Measurements from ENCODE around the gene PPP2CA.
"Not testable (repeated sequence)": the region's sequence is repeated elsewhere in the genome, so short reads cannot be mapped to it uniquely, and the experiment has no call there.

Gene PPP2CA

DNA sequence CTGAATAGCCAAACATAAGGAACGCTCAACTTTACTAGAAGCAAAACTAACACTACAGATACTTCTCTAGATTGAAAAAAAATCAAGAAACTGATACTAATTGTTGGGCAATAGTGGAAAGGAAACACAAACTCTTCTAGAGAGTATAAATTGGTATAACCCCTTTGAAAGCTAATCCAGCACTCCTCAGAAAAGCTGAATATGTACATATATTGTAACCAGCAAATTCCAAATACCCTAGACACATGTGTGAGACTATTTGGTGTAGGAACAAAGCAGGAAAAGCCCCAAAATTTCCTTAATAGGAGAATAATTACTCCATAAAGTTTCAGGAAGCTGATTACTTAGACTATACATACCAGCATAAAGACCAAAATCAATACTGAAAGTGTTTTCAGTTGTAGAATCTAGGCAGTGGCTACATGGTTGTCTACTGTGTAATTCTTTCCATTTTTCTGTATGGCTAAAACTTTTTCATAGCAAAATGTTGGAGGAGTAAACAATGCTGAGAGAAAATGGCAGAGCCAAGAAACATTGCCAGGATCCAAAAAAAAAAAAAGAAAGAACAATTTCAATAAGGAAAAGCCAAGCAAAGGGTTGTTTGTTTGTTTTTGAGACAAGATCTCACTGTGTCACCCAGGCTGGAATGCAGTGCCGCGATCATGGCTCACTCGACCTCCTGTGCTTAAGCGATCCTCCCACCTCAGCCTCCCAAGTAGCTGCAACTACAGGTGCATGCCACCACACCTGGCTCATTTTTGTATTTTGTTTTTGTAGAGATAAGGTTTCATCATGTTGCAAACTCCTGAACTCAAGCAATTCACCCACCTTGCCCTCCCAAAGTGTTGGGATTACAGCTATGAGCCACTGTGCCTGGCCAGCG is 64.1 kb downstream of the PPP2CA start:
- no peak for DNase-seq (ENCODE audit: low read depth)
- H3K4me3 ChIP-seq (ENCODE audit: low read depth, low read length) = no peak overlapping the region
- no peak for TF ChIP-seq POLR2A (IDR thresholded peaks at IDR 0.05; ENCODE audit: extremely low read depth, insufficient read length)
- TF ChIP-seq, protein P1, sequence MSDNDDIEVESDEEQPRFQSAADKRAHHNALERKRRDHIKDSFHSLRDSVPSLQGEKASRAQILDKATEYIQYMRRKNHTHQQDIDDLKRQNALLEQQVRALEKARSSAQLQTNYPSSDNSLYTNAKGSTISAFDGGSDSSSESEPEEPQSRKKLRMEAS (IDR thresholded peaks at IDR 0.05; ENCODE audit: low read depth, low read length) = no peak
- TF ChIP-seq, protein P2, sequence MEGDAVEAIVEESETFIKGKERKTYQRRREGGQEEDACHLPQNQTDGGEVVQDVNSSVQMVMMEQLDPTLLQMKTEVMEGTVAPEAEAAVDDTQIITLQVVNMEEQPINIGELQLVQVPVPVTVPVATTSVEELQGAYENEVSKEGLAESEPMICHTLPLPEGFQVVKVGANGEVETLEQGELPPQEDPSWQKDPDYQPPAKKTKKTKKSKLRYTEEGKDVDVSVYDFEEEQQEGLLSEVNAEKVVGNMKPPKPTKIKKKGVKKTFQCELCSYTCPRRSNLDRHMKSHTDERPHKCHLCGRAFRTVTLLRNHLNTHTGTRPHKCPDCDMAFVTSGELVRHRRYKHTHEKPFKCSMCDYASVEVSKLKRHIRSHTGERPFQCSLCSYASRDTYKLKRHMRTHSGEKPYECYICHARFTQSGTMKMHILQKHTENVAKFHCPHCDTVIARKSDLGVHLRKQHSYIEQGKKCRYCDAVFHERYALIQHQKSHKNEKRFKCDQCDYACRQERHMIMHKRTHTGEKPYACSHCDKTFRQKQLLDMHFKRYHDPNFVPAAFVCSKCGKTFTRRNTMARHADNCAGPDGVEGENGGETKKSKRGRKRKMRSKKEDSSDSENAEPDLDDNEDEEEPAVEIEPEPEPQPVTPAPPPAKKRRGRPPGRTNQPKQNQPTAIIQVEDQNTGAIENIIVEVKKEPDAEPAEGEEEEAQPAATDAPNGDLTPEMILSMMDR (IDR thresholded peaks at IDR 0.05; ENCODE audit: low read depth, low read length) = no peak
- TF ChIP-seq MYC (IDR thresholded peaks at IDR 0.05; ENCODE audit: low read depth, low read length) = no peak

GRCh38 chr5:134153657-134154056 is 72.2 kb downstream of the PPP2CA start:
- TF ChIP-seq POLR2A (IDR thresholded peaks at IDR 0.05; ENCODE audit: extremely low read depth, insufficient read length) (no peak), MYC (IDR thresholded peaks at IDR 0.05; ENCODE audit: low read depth, low read length) (no peak)
- TF ChIP-seq, protein P1 (IDR thresholded peaks at IDR 0.05; ENCODE audit: low read depth, low read length) = no peak
- TF ChIP-seq, protein P2 (IDR thresholded peaks at IDR 0.05; ENCODE audit: low read depth, low read length) = no peak
- H3K4me3 ChIP-seq (ENCODE audit: low read depth, low read length) = no peak overlapping the region
- DNase-seq (ENCODE audit: low read depth) = no peak

DNA sequence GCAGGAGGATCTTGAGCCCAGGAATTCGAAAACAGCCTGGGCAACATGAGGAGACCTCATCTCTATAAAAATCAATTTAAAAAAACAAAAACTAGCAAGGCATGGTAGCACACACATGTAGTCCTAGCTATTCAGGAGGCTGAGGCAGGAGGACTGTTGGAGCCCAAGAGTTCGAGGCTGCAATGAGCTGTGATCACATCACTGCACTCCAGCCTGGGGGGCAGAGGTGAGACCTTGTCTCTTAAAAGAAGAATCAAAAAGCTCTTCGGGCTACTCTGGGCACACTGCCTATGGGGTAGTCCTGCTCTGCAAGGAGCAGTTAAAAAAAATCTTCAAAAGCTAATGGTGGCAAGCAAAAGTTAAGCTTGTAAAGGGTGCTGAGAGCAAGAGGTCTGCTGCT is 72.6 kb downstream of the PPP2CA start:
- H3K4me3 ChIP-seq (ENCODE audit: low read depth, low read length) = no peak overlapping the region
- TF ChIP-seq, protein P1 (IDR thresholded peaks at IDR 0.05; ENCODE audit: low read depth, low read length) = no peak
- TF ChIP-seq MYC (IDR thresholded peaks at IDR 0.05; ENCODE audit: low read depth, low read length) (no peak), POLR2A (IDR thresholded peaks at IDR 0.05; ENCODE audit: extremely low read depth, insufficient read length) (no peak)
- TF ChIP-seq, protein P2 (IDR thresholded peaks at IDR 0.05; ENCODE audit: low read depth, low read length) = no peak
- DNase-seq (ENCODE audit: low read depth) = no peak

GRCh38 chr5:134152173-134152832 is 73.6 kb downstream of the PPP2CA start:
- not testable (repeated sequence) for DNase-seq (ENCODE audit: low read depth); H3K4me3 ChIP-seq (ENCODE audit: low read depth, low read length)

- TF ChIP-seq, protein P1 (IDR thresholded peaks at IDR 0.05; ENCODE audit: low read depth, low read length) = no peak
- TF ChIP-seq POLR2A (IDR thresholded peaks at IDR 0.05; ENCODE audit: extremely low read depth, insufficient read length) = no peak
- TF ChIP-seq, protein P2 (IDR thresholded peaks at IDR 0.05; ENCODE audit: low read depth, low read length) = no peak
- no peak for TF ChIP-seq MYC (IDR thresholded peaks at IDR 0.05; ENCODE audit: low read depth, low read length)
- DNase-seq (ENCODE audit: low read depth) = no peak
- H3K4me3 ChIP-seq (ENCODE audit: low read depth, low read length) = no peak overlapping the region
Measured at GRCh38 chr5:134151723-134152122, 74.2 kb downstream of the PPP2CA start.

- TF ChIP-seq MYC (IDR thresholded peaks at IDR 0.05; ENCODE audit: low read depth, low read length) (no peak), POLR2A (IDR thresholded peaks at IDR 0.05; ENCODE audit: extremely low read depth, insufficient read length) (no peak)
- TF ChIP-seq, protein P2 (IDR thresholded peaks at IDR 0.05; ENCODE audit: low read depth, low read length) = no peak
- TF ChIP-seq, protein P1 (IDR thresholded peaks at IDR 0.05; ENCODE audit: low read depth, low read length) = no peak
- no peak overlapping the region for H3K4me3 ChIP-seq (ENCODE audit: low read depth, low read length)
- no peak for DNase-seq (ENCODE audit: low read depth)
Measured at GRCh38 chr5:134149571-134150303, 76.1 kb downstream of the PPP2CA start.
